IPS-11a (cell line): ENCODE data around the gene KIT.

Source experiments
- H3K4me3 ChIP-seq: one replicate; pipeline ENCODE4 v1.5.1; 2013; ENCODE audit warnings: low read depth, low read length, control low read depth

KIT gene

GRCh38 chr4:54695788-54696187, 38.0 kb downstream of the KIT start:
- no peak overlapping the region for H3K4me3 ChIP-seq

GRCh38 chr4:54696649-54697048, 38.9 kb downstream of the KIT start:
- no peak overlapping the region for H3K4me3 ChIP-seq

- H3K4me3 ChIP-seq: no peak overlapping the region
Observed at GRCh38 chr4:54700986-54701385, 43.2 kb downstream of the KIT start.

GRCh38 chr4:54703182-54703581, 45.4 kb downstream of the KIT start:
- H3K4me3 ChIP-seq: no peak overlapping the region

- H3K4me3 ChIP-seq: no peak overlapping the region
Observed at GRCh38 chr4:54707406-54707805, 49.6 kb downstream of the KIT start.

- no peak overlapping the region for H3K4me3 ChIP-seq
Observed at GRCh38 chr4:54708339-54709279, 50.9 kb downstream of the KIT start.

- no peak overlapping the region for H3K4me3 ChIP-seq
Observed at GRCh38 chr4:54709400-54709799, 51.6 kb downstream of the KIT start.

GRCh38 chr4:54712206-54712605, 54.4 kb downstream of the KIT start:
- H3K4me3 ChIP-seq: no peak overlapping the region

- H3K4me3 ChIP-seq: no peak overlapping the region
Observed at GRCh38 chr4:54714631-54715030, 56.9 kb downstream of the KIT start.

GRCh38 chr4:54716478-54717065, 58.8 kb downstream of the KIT start:
- no peak overlapping the region for H3K4me3 ChIP-seq

- H3K4me3 ChIP-seq: no peak overlapping the region
Observed at GRCh38 chr4:54717694-54718093, 59.9 kb downstream of the KIT start.

- no peak overlapping the region for H3K4me3 ChIP-seq
Observed at GRCh38 chr4:54719378-54719777, 61.6 kb downstream of the KIT start.

GRCh38 chr4:54723220-54723619, 65.5 kb downstream of the KIT start:
- H3K4me3 ChIP-seq: no peak overlapping the region

GRCh38 chr4:54723820-54724219, 66.1 kb downstream of the KIT start:
- H3K4me3 ChIP-seq: no peak overlapping the region

- H3K4me3 ChIP-seq: no peak overlapping the region
Observed at GRCh38 chr4:54726907-54727306, 69.2 kb downstream of the KIT start.

GRCh38 chr4:54727346-54727745, 69.6 kb downstream of the KIT start:
- H3K4me3 ChIP-seq: no peak overlapping the region

- no peak overlapping the region for H3K4me3 ChIP-seq
Observed at GRCh38 chr4:54728368-54728767, 70.6 kb downstream of the KIT start.

- H3K4me3 ChIP-seq: no peak overlapping the region
Observed at GRCh38 chr4:54729256-54729655, 71.5 kb downstream of the KIT start.

- no peak overlapping the region for H3K4me3 ChIP-seq
Observed at GRCh38 chr4:54730581-54730980, 72.8 kb downstream of the KIT start.

- H3K4me3 ChIP-seq: no peak overlapping the region
Observed at GRCh38 chr4:54731552-54731951, 73.8 kb downstream of the KIT start.

GRCh38 chr4:54731976-54732375, 74.2 kb downstream of the KIT start:
- no peak overlapping the region for H3K4me3 ChIP-seq

GRCh38 chr4:54737421-54737820, 79.7 kb downstream of the KIT start:
- H3K4me3 ChIP-seq: no peak overlapping the region
